ENCODE data around the gene PHF14.

PHF14 gene

DNA sequence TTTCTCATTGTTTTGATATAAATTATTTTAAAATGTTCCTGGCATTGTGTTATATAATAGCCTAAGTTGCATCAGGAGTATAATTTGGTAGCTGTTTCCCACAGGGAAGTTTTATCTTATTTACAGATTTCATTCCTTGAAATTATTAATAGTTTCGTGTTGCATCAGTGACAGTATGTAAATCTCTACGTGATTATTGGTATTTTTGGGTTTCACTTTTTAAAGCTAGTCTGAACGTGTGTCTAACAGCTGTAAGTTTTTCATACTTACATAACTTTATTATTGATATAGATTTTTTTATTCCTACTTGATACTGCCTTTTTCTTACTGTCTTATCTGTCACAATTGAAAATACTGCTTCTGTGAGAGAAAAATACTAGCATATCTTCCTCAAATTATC, 167.9 kb downstream of the PHF14 start:
- ChIA-PET POLR2A (no interaction called here), CTCF (interaction anchor here (1.1 kb wide), 1 partner anchor 70 kb away, joined by 3 read pairs; no protein-coding TSS in a partner anchor)
- no peak for DNase-seq (ENCODE audit: low read depth, low spot score)
- TF ChIP-seq CTCF (IDR thresholded peaks at IDR 0.05; ENCODE audit: insufficient read depth, low read length, missing control alignments), result no peak
- no peak overlapping the region for H3K4me3 ChIP-seq (ENCODE audit: low read depth, low read length)

- no peak for DNase-seq (ENCODE audit: low read depth, low spot score)
- ChIA-PET CTCF (no interaction called here), POLR2A (no interaction called here)
- no peak for TF ChIP-seq CTCF (IDR thresholded peaks at IDR 0.05; ENCODE audit: insufficient read depth, low read length, missing control alignments)
- H3K4me3 ChIP-seq (ENCODE audit: low read depth, low read length), result no peak overlapping the region
Measured at GRCh38 chr7:11153694-11154093, 180.0 kb downstream of the PHF14 start.

GRCh38 chr7:11155883-11156282, 182.2 kb downstream of the PHF14 start:
- no peak overlapping the region for H3K4me3 ChIP-seq (ENCODE audit: low read depth, low read length)
- POLR2A ChIA-PET, result interaction anchor here (1.3 kb wide), 1 partner anchor 216 kb away, joined by 3 read pairs; a partner anchor contains a TSS
- CTCF ChIA-PET, result interaction anchor here (1.5 kb wide), 1 partner anchor 56 kb away, joined by 5 read pairs; no protein-coding TSS in a partner anchor
- DNase-seq (ENCODE audit: low read depth, low spot score), result peak; percentile 12
- TF ChIP-seq CTCF (IDR thresholded peaks at IDR 0.05; ENCODE audit: insufficient read depth, low read length, missing control alignments), result no peak

- H3K4me3 ChIP-seq (ENCODE audit: low read depth, low read length), result no peak overlapping the region
- ChIA-PET CTCF (no interaction called here), POLR2A (no interaction called here)
- DNase-seq (ENCODE audit: low read depth, low spot score), result no peak
- TF ChIP-seq CTCF (IDR thresholded peaks at IDR 0.05; ENCODE audit: insufficient read depth, low read length, missing control alignments), result no peak
Measured at GRCh38 chr7:11161499-11161898, 187.8 kb downstream of the PHF14 start.

DNA sequence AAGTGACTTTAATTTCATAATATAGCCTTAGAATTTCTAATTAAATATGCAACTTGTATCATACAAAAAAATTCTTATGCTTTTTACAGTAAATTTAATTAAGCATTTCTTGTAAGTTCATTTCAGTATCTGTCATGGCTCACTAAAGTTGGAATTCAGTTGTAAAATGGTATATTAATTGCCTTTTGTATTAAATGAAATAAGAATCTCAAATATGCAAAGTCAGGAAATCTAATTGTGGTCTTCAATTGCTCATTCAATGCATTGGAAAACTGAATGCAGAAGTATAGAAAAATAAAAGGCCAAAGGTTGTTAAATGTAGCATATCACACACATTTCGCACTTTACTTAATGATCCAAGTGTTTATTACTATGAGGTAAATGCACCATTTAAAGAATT, 189.5 kb downstream of the PHF14 start:
- DNase-seq (ENCODE audit: low read depth, low spot score), result no peak
- CTCF ChIA-PET, result no interaction called here
- POLR2A ChIA-PET, result no interaction called here
- no peak overlapping the region for H3K4me3 ChIP-seq (ENCODE audit: low read depth, low read length)
- TF ChIP-seq CTCF (IDR thresholded peaks at IDR 0.05; ENCODE audit: insufficient read depth, low read length, missing control alignments), result no peak

DNA sequence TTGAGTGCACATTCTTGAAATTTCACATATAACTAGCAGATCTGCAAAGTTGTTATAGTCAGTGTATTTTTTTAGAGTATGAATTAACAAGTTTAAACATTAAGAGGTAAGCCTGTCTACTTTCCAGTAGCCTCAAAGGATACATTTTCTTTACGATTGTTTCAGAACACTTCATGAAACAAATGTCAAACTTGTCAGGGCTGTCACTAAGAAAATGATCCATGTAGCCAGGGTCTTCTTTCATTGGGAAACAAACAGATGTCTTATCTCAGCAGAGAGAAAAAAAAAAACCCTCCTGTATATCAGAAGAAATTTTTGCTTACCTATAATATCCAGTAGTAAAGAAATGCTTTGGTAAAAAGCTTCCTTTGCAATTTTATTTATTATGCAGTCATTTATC, 192.4 kb downstream of the PHF14 start:
- ChIA-PET POLR2A (no interaction called here), CTCF (no interaction called here)
- TF ChIP-seq CTCF (IDR thresholded peaks at IDR 0.05; ENCODE audit: insufficient read depth, low read length, missing control alignments), result no peak
- no peak overlapping the region for H3K4me3 ChIP-seq (ENCODE audit: low read depth, low read length)
- DNase-seq (ENCODE audit: low read depth, low spot score), result no peak
